Liver (tissue), 9 donors: ENCODE results near the gene DNAH6. TPM values are rescaled to one million over a fixed set of nuclear protein-coding genes. Genes with fewer than 3 reads are reported as not detected.

Source experiments
- DNase-seq: peaks from one replicate; pipeline ENCODE4 v3.0.0-alpha.2; 2017; ENCODE audit warnings: low spot score
- H3K27ac ChIP-seq, 2 donors: one replicate each; pipeline ENCODE4 v1.7.0; 2013; ENCODE audit warnings: inconsistent platforms in 2 of 2, low read length in 2 of 2, control low read depth in 1 of 2, low read depth in 1 of 2, mild to moderate bottlenecking in 1 of 2
- H3K27me3 ChIP-seq, 4 donors: one replicate each; pipeline versions ENCODE4 v1.6.1 to v1.7.0; 2013; ENCODE audit warnings: low read length in 3 of 4, inconsistent platforms in 1 of 4, mild to moderate bottlenecking in 1 of 4, moderate library complexity in 1 of 4; ENCODE audit not compliant: control insufficient read depth in 4 of 4, insufficient read depth in 4 of 4
- H3K36me3 ChIP-seq, 4 donors: one replicate each; pipeline versions ENCODE4 v1.6.1 to v1.7.0; 2013; ENCODE audit warnings: low read length in 3 of 4, mild to moderate bottlenecking in 3 of 4, low read depth in 1 of 4, moderate library complexity in 1 of 4; ENCODE audit not compliant: control insufficient read depth in 4 of 4, insufficient read depth in 3 of 4
- H3K4me1 ChIP-seq, 4 donors: one replicate each; pipeline versions ENCODE4 v1.6.1 to v1.7.0; 2013; ENCODE audit warnings: low read length in 3 of 4, mild to moderate bottlenecking in 3 of 4, moderate library complexity in 1 of 4; ENCODE audit not compliant: control insufficient read depth in 4 of 4, insufficient read depth in 4 of 4
- H3K4me3 ChIP-seq, 3 donors: one replicate each; pipeline versions ENCODE4 v1.6.1 to v1.7.0; 2013; ENCODE audit warnings: low read length in 3 of 3, control low read depth in 1 of 3, low read depth in 1 of 3, mild to moderate bottlenecking in 1 of 3
- H3K9ac ChIP-seq, 2 donors: one replicate each; pipeline ENCODE4 v1.7.0; 2013; ENCODE audit warnings: low read length in 2 of 2, mild to moderate bottlenecking in 2 of 2, moderate library complexity in 2 of 2, control low read depth in 1 of 2, low read depth in 1 of 2
- H3K9me3 ChIP-seq, 4 donors: one replicate each; pipeline versions ENCODE4 v1.6.1 to v1.7.0; 2013; ENCODE audit warnings: low read length in 3 of 4; ENCODE audit not compliant: control insufficient read depth in 4 of 4
- EGR1 ChIP-seq, 2 donors: IDR thresholded peaks; 2 replicates each; pipeline ENCODE4 v1.6.1; 2016 to 2018; ENCODE audit warnings: antibody characterized with exemption in 2 of 2, low read depth in 2 of 2
- FOXA1 ChIP-seq: IDR thresholded peaks from 2 replicates; pipeline ENCODE4 v1.6.1; 2016; ENCODE audit warnings: antibody characterized with exemption
- FOXA2 ChIP-seq: IDR thresholded peaks from 2 replicates; pipeline ENCODE4 v1.6.1; 2016; ENCODE audit warnings: antibody characterized with exemption
- GABPA ChIP-seq, 2 donors: IDR thresholded peaks in 1 of 2; conservative IDR thresholded peaks in 1 of 2; 2 replicates each; pipeline ENCODE4 v1.6.1; 2016; ENCODE audit warnings: antibody characterized with exemption in 2 of 2, mild to moderate bottlenecking in 1 of 2, moderate library complexity in 1 of 2
- HNF4A ChIP-seq, 2 donors: conservative IDR thresholded peaks; 2 replicates each; pipeline ENCODE4 v1.6.1; 2016; ENCODE audit warnings: antibody characterized with exemption in 2 of 2, mild to moderate bottlenecking in 2 of 2
- HNF4G ChIP-seq: IDR thresholded peaks from 2 replicates; pipeline ENCODE4 v1.6.1; 2016; ENCODE audit warnings: antibody characterized with exemption
- JUND ChIP-seq, 2 donors: IDR thresholded peaks; 2 replicates each; pipeline ENCODE4 v1.6.1; 2016; ENCODE audit warnings: antibody characterized with exemption in 2 of 2
- NR2F2 ChIP-seq: IDR thresholded peaks from 2 replicates; pipeline ENCODE4 v1.6.1; 2016; ENCODE audit warnings: antibody characterized with exemption
- RAD21 ChIP-seq, 2 donors: IDR thresholded peaks; 2 replicates each; pipeline ENCODE4 v1.6.1; 2016; ENCODE audit warnings: antibody characterized with exemption in 2 of 2, mild to moderate bottlenecking in 2 of 2
- RXRA ChIP-seq, 2 donors: IDR thresholded peaks; 2 replicates each; pipeline ENCODE4 v1.6.1; 2017 to 2018; ENCODE audit warnings: antibody characterized with exemption in 2 of 2, mild to moderate bottlenecking in 1 of 2
- SP1 ChIP-seq: IDR thresholded peaks from 2 replicates; pipeline ENCODE4 v1.6.1; 2018; ENCODE audit warnings: antibody characterized with exemption, mild to moderate bottlenecking
- TAF1 ChIP-seq: conservative IDR thresholded peaks from 2 replicates; pipeline ENCODE4 v1.6.1; 2016; ENCODE audit warnings: antibody characterized with exemption, mild to moderate bottlenecking
- YY1 ChIP-seq: IDR thresholded peaks from 2 replicates; pipeline ENCODE4 v1.6.1; 2016; ENCODE audit warnings: antibody characterized with exemption, mild to moderate bottlenecking
- WGBS: extraction: QIAGEN DNeasy Blood & Tissue Kit; methylation state at CpG from one replicate; pipeline ENCODE4 v1.1.7; 2013; 5-methylcytosine and 5-hydroxymethylcytosine counted together
- polyA plus RNA-seq, 2 donors: library from polyadenylated mRNA; stranded (reverse) in 1 of 2; unstranded in 1 of 2; fragments of 200-250 nt in 1 of 2; fragments of >200 nt in 1 of 2; fragmentation: Nextera tagmentation in 1 of 2; extraction: Ambion mirVana in 1 of 2; gene quantifications; one replicate each; pipeline versions ENCODE4 v1.2.1 to v1.2.3, GENCODE V29; 2013 to 2015
- total RNA-seq, 2 donors: library from RNA; depleted of rRNA; stranded (reverse); fragments of >200 nt; gene quantifications; one replicate each; pipeline ENCODE4 v1.2.3, GENCODE V29; 2014
- TF ChIP-seq, protein P1 (sequence below): IDR thresholded peaks from 2 replicates; pipeline ENCODE4 v1.6.1; 2016; ENCODE audit warnings: antibody characterized with exemption, mild to moderate bottlenecking
- TF ChIP-seq, protein P2 (sequence below): IDR thresholded peaks from 2 replicates; pipeline ENCODE4 v1.6.1; 2016; ENCODE audit warnings: antibody characterized with exemption
- TF ChIP-seq, protein P3 (sequence below): IDR thresholded peaks from 2 replicates; pipeline ENCODE4 v1.6.1; 2016; ENCODE audit warnings: antibody characterized with exemption
- TF ChIP-seq, protein P4 (sequence below): fragments of 150-350 bp; IDR thresholded peaks from 2 replicates; pipeline ENCODE4 v1.5.1; 2017; ENCODE audit warnings: improper control_type of control experiment, low read depth, low read length; ENCODE audit not compliant: missing input control
- TF ChIP-seq, protein P5 (sequence below): IDR thresholded peaks from 2 replicates; pipeline ENCODE4 v1.6.1; 2016; ENCODE audit warnings: antibody characterized with exemption
- donor health status: healthy.
- donor health status: healthy.
- donor health status: healthy.
- donor health status: healthy.
- donor health status: healthy.

The DNAH6 gene
- total and polyA plus RNA-seq, 4 donors: 0.32 to 1.6 (median 0.59) TPM

DNA sequence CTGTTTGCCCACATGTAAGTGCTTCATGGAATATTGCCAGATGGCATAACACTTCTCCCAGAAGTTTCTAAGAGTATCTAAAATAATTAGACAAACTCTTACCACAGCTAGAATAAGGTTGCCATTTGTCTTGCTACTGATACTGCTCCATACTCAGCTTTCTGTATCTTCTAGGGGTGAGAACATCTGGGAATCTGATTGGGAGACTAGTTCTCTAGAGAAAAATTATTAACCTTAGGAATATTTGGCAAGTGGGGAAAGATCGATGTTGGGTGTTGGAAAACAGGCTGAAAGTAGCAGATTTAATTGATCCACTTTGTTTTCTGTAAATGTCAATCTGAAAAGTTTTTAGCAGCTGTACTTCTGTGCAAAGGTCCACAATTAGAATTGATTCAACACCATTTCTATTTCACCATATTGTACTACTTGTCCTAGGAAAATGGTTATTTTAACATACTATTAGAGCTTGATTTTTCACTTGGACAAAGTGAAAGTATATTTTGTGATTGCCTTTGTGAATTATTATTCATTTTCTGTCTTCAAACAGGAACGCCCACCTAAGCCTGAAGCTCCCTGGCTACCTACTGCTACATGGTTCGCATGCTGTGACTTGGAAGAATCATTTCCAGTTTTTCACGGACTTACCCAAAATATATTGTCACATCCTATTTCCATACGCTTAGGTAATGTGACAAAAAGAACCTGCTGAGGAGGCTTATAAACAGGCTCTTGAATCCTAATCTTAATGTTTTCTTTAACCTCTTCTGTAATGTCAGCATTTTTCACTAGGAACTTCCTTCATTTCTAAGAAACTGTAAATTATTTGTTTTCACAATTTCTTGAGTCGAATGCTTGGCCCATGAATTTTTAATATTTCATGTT, 216.8 kb downstream of the DNAH6 start:
- Histone ChIP-seq H3K4me3 (peak overlapping the region; percentile 26 to 47 (median 35)), H3K27ac (no peak overlapping the region), H3K9me3 (no peaks in the 10 kb centered on the region), H3K27me3 (no peaks in the 10 kb centered on the region), H3K36me3 (no peaks in the 10 kb centered on the region), H3K4me1 (peaks cover 2 to 17% (median 6%) of the 10 kb centered on the region in 4 donors), H3K9ac (peak overlapping the region in 1 of 2 donors; percentile 58)
- TF ChIP-seq HNF4A (conservative IDR thresholded peaks at IDR 0.05) (peak; percentile 42 to 78), NR2F2 (no peak), JUND (IDR thresholded peaks at IDR 0.05) (peak in 1 of 2 donors; percentile 33), HNF4G (no peak), FOXA2 (no peak), RXRA (IDR thresholded peaks at IDR 0.05) (peak; percentile 23 to 39), FOXA1 (no peak), EGR1 (IDR thresholded peaks at IDR 0.05; ENCODE audit: low read depth in 2 of 2) (no peak), YY1 (no peak), TAF1 (no peak), SP1 (peak; percentile 53), RAD21 (IDR thresholded peaks at IDR 0.05) (peak; percentile 13 to 26), GABPA (IDR thresholded peaks at IDR 0.05 in 1 of 2, conservative IDR thresholded peaks at IDR 0.05 in 1 of 2) (no peak)
- TF ChIP-seq, protein P1, sequence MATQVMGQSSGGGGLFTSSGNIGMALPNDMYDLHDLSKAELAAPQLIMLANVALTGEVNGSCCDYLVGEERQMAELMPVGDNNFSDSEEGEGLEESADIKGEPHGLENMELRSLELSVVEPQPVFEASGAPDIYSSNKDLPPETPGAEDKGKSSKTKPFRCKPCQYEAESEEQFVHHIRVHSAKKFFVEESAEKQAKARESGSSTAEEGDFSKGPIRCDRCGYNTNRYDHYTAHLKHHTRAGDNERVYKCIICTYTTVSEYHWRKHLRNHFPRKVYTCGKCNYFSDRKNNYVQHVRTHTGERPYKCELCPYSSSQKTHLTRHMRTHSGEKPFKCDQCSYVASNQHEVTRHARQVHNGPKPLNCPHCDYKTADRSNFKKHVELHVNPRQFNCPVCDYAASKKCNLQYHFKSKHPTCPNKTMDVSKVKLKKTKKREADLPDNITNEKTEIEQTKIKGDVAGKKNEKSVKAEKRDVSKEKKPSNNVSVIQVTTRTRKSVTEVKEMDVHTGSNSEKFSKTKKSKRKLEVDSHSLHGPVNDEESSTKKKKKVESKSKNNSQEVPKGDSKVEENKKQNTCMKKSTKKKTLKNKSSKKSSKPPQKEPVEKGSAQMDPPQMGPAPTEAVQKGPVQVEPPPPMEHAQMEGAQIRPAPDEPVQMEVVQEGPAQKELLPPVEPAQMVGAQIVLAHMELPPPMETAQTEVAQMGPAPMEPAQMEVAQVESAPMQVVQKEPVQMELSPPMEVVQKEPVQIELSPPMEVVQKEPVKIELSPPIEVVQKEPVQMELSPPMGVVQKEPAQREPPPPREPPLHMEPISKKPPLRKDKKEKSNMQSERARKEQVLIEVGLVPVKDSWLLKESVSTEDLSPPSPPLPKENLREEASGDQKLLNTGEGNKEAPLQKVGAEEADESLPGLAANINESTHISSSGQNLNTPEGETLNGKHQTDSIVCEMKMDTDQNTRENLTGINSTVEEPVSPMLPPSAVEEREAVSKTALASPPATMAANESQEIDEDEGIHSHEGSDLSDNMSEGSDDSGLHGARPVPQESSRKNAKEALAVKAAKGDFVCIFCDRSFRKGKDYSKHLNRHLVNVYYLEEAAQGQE: no peak
- TF ChIP-seq, protein P2, sequence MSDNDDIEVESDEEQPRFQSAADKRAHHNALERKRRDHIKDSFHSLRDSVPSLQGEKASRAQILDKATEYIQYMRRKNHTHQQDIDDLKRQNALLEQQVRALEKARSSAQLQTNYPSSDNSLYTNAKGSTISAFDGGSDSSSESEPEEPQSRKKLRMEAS: no peak
- TF ChIP-seq, protein P3, sequence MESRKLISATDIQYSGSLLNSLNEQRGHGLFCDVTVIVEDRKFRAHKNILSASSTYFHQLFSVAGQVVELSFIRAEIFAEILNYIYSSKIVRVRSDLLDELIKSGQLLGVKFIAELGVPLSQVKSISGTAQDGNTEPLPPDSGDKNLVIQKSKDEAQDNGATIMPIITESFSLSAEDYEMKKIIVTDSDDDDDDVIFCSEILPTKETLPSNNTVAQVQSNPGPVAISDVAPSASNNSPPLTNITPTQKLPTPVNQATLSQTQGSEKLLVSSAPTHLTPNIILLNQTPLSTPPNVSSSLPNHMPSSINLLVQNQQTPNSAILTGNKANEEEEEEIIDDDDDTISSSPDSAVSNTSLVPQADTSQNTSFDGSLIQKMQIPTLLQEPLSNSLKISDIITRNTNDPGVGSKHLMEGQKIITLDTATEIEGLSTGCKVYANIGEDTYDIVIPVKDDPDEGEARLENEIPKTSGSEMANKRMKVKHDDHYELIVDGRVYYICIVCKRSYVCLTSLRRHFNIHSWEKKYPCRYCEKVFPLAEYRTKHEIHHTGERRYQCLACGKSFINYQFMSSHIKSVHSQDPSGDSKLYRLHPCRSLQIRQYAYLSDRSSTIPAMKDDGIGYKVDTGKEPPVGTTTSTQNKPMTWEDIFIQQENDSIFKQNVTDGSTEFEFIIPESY: no peak
- TF ChIP-seq, protein P4, sequence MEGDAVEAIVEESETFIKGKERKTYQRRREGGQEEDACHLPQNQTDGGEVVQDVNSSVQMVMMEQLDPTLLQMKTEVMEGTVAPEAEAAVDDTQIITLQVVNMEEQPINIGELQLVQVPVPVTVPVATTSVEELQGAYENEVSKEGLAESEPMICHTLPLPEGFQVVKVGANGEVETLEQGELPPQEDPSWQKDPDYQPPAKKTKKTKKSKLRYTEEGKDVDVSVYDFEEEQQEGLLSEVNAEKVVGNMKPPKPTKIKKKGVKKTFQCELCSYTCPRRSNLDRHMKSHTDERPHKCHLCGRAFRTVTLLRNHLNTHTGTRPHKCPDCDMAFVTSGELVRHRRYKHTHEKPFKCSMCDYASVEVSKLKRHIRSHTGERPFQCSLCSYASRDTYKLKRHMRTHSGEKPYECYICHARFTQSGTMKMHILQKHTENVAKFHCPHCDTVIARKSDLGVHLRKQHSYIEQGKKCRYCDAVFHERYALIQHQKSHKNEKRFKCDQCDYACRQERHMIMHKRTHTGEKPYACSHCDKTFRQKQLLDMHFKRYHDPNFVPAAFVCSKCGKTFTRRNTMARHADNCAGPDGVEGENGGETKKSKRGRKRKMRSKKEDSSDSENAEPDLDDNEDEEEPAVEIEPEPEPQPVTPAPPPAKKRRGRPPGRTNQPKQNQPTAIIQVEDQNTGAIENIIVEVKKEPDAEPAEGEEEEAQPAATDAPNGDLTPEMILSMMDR: no peak
- TF ChIP-seq, protein P5, sequence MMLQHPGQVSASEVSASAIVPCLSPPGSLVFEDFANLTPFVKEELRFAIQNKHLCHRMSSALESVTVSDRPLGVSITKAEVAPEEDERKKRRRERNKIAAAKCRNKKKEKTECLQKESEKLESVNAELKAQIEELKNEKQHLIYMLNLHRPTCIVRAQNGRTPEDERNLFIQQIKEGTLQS: no peak
- DNase-seq: no peak
- WGBS: 39% methylated on average over 6 of the region's 6 CpGs
